Measurements from ENCODE around the gene ANKRD11.

- TF ChIP-seq ATF3 (IDR thresholded peaks at IDR 0.05) (no peak), SIN3A (IDR thresholded peaks at IDR 0.05; ENCODE audit: low read depth) (no peak), POLR2A (IDR thresholded peaks at IDR 0.05; ENCODE audit: borderline replicate concordance, extremely low read depth, insufficient read depth, insufficient read length) (no peak), EZH2 (IDR thresholded peaks at IDR 0.05) (no peak), SP1 (IDR thresholded peaks at IDR 0.05; ENCODE audit: low read depth) (no peak), REST (IDR thresholded peaks at IDR 0.05; ENCODE audit: low read depth) (no peak), RAD21 (IDR thresholded peaks at IDR 0.05; ENCODE audit: low read depth) (no peak), ZNF274 (IDR thresholded peaks at IDR 0.05; ENCODE audit: low read depth, low read length) (no peak), FOSL1 (IDR thresholded peaks at IDR 0.05; ENCODE audit: low read depth) (no peak), JUND (IDR thresholded peaks at IDR 0.05) (no peak)
- TF ChIP-seq, protein P1, sequence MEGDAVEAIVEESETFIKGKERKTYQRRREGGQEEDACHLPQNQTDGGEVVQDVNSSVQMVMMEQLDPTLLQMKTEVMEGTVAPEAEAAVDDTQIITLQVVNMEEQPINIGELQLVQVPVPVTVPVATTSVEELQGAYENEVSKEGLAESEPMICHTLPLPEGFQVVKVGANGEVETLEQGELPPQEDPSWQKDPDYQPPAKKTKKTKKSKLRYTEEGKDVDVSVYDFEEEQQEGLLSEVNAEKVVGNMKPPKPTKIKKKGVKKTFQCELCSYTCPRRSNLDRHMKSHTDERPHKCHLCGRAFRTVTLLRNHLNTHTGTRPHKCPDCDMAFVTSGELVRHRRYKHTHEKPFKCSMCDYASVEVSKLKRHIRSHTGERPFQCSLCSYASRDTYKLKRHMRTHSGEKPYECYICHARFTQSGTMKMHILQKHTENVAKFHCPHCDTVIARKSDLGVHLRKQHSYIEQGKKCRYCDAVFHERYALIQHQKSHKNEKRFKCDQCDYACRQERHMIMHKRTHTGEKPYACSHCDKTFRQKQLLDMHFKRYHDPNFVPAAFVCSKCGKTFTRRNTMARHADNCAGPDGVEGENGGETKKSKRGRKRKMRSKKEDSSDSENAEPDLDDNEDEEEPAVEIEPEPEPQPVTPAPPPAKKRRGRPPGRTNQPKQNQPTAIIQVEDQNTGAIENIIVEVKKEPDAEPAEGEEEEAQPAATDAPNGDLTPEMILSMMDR (IDR thresholded peaks at IDR 0.05 in 2 of 3, conservative IDR thresholded peaks at IDR 0.05 in 1 of 3; ENCODE audit: borderline replicate concordance in 1 of 3, insufficient read depth in 1 of 3, low read depth in 2 of 3, low read length in 2 of 3), result no peak; a peak in 1 of 6 replicates
Observed at GRCh38 chr16:89257757-89258465, 232.4 kb downstream of the ANKRD11 start.

All from HCT116 (cell line).